NB4 (cell line): Measurements from ENCODE around the gene AMPH.

ENCODE experiments used
- DNase-seq: peaks from one replicate; pipeline ENCODE4 v3.0.0; 2010; ENCODE audit warnings: low read depth
- H3K4me3 ChIP-seq: one replicate; pipeline ENCODE4 v1.5.1; 2011; ENCODE audit warnings: mild to moderate bottlenecking, low read depth, low read length, moderate library complexity
- CTCF ChIP-seq: IDR thresholded peaks from one replicate; pipeline ENCODE4 v1.5.1; 2012; ENCODE audit warnings: low read depth, low read length
- MAX ChIP-seq: IDR thresholded peaks from 2 replicates; pipeline ENCODE4 v1.6.1; 2011; ENCODE audit warnings: low read depth, low read length
- MYC ChIP-seq: IDR thresholded peaks from 2 replicates; pipeline ENCODE4 v1.6.1; 2011; ENCODE audit warnings: low read depth, low read length
- POLR2A ChIP-seq: IDR thresholded peaks from 2 replicates; pipeline ENCODE4 v1.6.1; 2011; ENCODE audit warnings: mild to moderate bottlenecking; ENCODE audit not compliant: insufficient read length; ENCODE audit errors: extremely low read depth

AMPH gene

GRCh38 chr7:38383281-38383680 lies 247.9 kb downstream of the AMPH start:
- no peak overlapping the region for H3K4me3 ChIP-seq
- no peak for TF ChIP-seq CTCF
- no peak for TF ChIP-seq POLR2A
- no peak for TF ChIP-seq MAX
- no peak for TF ChIP-seq MYC
- no peak for DNase-seq

DNA sequence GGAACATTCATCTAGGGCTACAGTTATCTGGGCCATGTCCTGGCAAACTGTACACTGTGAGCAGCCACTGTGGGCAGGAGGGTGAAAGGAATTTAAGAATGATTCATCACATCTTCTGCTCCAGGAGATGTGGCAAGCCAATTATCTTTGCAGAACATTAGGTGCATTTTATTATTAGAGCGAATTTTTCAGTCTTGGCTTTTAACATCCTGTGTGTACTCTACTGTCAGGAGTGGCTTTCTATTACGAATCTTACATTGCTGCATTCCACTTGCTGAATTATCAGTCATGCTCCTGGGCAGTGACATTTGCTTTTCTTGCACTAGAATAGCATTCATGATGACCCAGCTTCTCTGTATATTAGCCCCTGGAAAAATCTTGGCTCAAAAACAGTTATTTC lies 248.5 kb downstream of the AMPH start:
- no peak overlapping the region for H3K4me3 ChIP-seq
- DNase-seq: no peak
- TF ChIP-seq MYC (no peak), MAX (no peak), CTCF (no peak), POLR2A (no peak)

- DNase-seq: no peak
- no peak overlapping the region for H3K4me3 ChIP-seq
- no peak for TF ChIP-seq POLR2A
- TF ChIP-seq CTCF: no peak
- no peak for TF ChIP-seq MYC
- TF ChIP-seq MAX: no peak
Observed at GRCh38 chr7:38375453-38375852, 255.7 kb downstream of the AMPH start.

DNA sequence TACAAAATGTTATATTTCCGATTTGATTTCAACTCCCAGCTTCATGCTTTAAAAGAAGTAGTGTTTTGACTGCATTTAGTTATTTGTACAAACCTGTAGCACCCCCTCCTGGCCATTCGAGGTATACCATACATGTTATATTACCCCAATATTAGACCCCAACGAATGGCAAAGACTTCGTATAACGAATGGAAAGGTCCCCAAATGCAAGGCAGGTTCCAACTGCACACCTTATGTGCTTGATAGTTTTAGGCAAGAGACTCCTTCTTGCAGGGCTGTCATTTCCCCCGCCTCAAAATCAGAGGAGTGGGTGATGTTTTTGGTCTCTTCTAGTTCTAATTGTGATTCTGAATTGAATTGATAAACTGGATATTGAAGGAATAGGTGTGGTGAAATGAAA lies 256.7 kb downstream of the AMPH start:
- peak; percentile 75 for DNase-seq
- no peak overlapping the region for H3K4me3 ChIP-seq
- TF ChIP-seq CTCF: peak; percentile 76
- no peak for TF ChIP-seq POLR2A

DNA sequence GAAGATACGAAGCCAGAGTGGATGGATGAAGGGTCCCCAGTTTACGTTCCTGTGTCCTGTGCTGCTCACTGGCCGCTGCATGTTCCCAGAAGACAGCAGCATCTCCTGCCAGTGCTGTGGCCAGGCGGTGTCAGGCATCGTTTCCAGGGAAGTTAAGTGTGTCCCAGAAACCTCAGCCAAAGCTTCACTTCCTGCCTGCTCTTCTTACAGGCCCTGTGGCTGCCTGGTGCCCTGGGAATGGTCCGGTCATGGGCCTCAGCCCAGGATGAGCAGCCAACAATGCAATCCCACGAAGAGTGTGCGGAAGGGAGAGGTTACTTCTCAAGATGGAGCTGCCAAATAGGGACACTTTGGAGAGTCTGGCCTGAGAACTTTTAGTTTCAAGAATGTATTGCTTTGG lies 258.0 kb downstream of the AMPH start:
- DNase-seq: no peak
- TF ChIP-seq POLR2A (no peak), CTCF (no peak), MYC (no peak), MAX (no peak)

DNA sequence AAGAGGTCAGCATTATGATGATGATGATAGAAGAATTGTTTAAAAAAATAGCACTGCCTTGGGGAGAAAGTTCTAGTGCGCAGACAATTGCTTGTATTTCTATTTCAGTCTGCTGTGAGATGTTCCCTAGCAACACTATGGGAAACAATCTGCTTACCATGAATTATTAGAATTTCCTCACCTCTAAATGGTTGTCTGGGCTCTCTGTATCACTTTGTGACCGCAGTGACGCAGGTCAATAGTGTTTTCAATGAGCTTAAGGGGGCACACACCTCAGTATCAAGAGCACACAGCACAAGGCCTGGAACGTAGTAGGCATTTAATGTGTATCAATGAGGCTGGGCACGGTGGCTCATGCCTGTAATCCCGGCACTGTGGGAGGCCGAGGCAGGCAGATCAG lies 258.9 kb downstream of the AMPH start:
- TF ChIP-seq POLR2A (no peak), MAX (no peak), MYC (no peak), CTCF (no peak)
- H3K4me3 ChIP-seq: no peak overlapping the region

More for the DNA sequence above, 258.0 kb downstream of the AMPH start:
- H3K4me3 ChIP-seq: no peak overlapping the region

More for the DNA sequence above, 258.9 kb downstream of the AMPH start:
- no peak for DNase-seq
